ENCODE data around the gene WDR33.

Gene WDR33

DNA sequence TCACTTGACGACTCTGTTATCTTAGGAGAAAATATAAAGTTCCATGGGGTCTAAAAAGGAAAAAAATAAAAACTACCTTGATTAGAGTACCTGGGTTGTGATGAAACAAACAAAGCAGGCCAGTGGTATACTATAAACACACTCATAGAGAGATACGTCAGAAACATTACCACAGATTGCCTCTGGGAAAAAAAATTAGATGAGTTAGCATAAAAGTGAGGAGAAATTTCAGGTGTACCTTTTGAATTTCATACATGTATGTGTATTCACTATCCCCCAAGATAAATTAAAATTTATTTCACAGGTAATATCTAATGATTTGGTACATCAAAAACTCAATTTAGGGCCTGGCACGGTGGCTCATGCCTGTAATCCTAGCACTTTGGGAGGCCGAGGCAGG is 18.2 kb downstream of the WDR33 start:
- in situ Hi-C loops (cut with MboI; ENCODE audit: low pct_unique_long_range_greater_than_20kb, low sequenced_read_pairs, unreplicated experiment), result no loop called here
- no peak for DNase-seq (ENCODE audit: low spot score)
- TF ChIP-seq, protein P1, sequence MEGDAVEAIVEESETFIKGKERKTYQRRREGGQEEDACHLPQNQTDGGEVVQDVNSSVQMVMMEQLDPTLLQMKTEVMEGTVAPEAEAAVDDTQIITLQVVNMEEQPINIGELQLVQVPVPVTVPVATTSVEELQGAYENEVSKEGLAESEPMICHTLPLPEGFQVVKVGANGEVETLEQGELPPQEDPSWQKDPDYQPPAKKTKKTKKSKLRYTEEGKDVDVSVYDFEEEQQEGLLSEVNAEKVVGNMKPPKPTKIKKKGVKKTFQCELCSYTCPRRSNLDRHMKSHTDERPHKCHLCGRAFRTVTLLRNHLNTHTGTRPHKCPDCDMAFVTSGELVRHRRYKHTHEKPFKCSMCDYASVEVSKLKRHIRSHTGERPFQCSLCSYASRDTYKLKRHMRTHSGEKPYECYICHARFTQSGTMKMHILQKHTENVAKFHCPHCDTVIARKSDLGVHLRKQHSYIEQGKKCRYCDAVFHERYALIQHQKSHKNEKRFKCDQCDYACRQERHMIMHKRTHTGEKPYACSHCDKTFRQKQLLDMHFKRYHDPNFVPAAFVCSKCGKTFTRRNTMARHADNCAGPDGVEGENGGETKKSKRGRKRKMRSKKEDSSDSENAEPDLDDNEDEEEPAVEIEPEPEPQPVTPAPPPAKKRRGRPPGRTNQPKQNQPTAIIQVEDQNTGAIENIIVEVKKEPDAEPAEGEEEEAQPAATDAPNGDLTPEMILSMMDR (IDR thresholded peaks at IDR 0.05; ENCODE audit: extremely low read depth, insufficient read depth, missing control alignments), result no peak

DNA sequence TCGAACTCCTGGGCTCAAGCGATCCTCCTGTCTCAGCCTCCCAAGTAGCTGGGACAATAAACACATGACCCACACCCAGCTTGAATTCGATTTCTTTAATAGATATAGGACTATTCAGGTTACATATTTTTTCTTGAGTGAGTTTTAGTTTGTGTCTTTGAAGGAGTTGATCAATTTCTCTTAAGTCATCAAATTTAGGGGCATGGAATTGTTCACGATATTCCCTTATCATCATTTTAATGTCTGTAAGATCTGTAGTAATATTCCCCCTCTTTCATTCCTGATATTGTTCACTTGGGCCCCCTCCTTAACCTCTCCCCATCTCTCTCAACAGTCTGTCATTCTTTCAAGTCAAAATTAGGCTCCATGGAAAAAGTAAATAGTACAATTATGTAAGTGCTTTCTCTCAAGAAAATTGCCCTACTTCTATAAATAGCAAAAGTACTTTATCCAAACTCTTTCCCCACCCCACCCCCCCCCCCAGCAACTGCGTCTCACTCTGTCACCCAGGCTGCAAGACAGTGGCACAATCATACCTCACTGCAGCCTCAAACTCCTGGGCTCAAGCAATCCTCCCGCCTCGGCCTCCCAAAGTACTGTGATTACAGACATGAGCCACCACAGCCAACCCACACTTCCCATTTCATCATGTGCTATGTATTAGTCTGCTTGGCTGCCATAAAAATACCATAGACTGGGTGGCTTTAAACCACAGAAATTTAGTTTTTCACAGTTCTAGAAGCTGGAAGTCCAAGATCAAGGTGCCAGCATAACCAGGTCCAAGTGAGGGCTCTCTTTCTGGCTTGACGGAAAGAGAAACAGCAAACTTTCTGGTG is 20.1 kb downstream of the WDR33 start:
- TF ChIP-seq, protein P1 (IDR thresholded peaks at IDR 0.05; ENCODE audit: extremely low read depth, insufficient read depth, missing control alignments), result no peak
- DNase-seq (ENCODE audit: low spot score), result no peak

DNA sequence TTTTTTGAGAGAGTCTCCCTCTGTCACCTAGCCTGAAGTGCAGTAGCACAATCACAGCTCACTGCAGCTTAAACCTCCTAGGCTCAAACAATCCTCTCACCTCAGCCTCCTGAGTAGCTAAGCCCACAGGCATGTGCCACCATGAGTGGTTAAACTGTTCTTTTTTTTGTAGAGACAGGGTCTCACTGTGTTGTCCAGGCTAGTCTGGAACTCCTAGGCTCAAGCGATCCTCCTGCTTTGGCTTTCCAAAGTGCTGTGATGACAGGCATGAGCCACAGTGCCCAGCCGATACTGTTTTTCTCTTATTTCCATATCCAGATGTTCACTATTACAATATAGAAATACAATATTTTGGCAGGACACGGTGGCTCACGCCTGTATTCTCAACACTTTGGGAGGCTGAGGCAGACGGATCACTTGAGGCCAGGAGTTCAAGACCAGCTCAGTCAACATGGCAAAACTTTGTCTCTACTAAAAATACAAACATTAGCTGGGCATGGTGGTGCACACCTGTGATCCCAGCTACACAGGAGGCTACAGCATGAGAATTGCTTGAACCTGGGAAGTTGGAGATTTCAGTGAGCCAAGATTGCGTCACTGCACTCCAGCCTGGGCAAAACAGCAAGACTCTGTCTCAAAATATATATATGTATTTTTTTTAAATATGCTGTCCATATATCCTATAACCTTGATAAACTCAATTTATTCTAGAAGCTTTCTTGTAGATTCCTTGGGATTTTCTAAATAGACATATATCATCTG is 24.7 kb downstream of the WDR33 start:
- in situ Hi-C loops (cut with MboI; ENCODE audit: low pct_unique_long_range_greater_than_20kb, low sequenced_read_pairs, unreplicated experiment), result no loop called here
- DNase-seq (ENCODE audit: low spot score), result no peak
- TF ChIP-seq, protein P1 (IDR thresholded peaks at IDR 0.05; ENCODE audit: extremely low read depth, insufficient read depth, missing control alignments), result no peak

More for the DNA sequence above, 20.1 kb downstream of the WDR33 start:
- in situ Hi-C loops (cut with MboI; ENCODE audit: low pct_unique_long_range_greater_than_20kb, low sequenced_read_pairs, unreplicated experiment), result no loop called here

DNA sequence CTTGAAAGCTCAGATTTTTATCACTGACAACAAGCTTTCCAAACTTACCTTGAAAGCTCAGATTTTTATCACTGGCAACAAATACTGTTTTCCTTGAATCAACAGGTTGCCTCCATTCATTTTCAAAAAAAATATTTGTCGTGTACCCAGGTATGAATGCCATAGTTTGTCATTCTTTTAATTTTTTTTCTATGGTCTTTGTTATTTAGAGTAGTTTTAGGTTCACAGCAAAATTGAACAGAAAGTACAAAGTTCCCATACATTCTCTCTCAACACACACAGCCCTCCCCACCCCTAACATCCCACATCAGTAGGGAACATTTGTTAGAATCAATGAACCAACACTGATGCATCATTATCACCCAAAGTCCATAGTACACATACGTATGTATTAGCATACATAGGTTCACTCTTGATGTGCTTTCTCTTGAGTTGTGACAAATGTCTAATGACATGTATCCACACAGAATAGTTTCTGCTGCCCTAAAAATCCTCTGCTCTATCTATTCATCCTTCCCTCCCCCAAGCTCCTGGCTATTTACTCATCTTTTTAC is 25.9 kb downstream of the WDR33 start:
- in situ Hi-C loops (cut with MboI; ENCODE audit: low pct_unique_long_range_greater_than_20kb, low sequenced_read_pairs, unreplicated experiment), result no loop called here
- DNase-seq (ENCODE audit: low spot score), result no peak
- TF ChIP-seq, protein P1 (IDR thresholded peaks at IDR 0.05; ENCODE audit: extremely low read depth, insufficient read depth, missing control alignments), result no peak

DNA sequence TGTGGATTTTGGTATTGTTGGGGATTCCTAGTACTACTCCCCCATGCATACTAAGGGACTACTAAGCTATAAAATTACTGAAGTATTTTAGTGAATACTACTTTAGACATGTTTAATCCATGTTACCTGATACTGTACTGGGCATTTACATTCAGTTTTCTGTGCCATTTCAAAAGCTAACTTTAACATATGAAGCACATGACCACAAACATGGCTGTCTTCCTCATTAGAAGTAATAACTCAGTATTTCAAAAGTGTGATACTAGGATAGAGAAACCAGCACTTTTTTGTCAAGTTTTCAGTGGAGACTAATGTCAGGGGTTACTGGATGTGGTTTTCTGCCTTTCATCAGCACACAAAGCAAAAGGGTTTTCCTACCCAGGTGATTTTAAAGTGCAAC is 27.9 kb downstream of the WDR33 start:
- TF ChIP-seq, protein P1 (IDR thresholded peaks at IDR 0.05; ENCODE audit: extremely low read depth, insufficient read depth, missing control alignments), result no peak
- DNase-seq (ENCODE audit: low spot score), result peak; percentile 17
- in situ Hi-C loops (cut with MboI; ENCODE audit: low pct_unique_long_range_greater_than_20kb, low sequenced_read_pairs, unreplicated experiment), result no loop called here

DNA sequence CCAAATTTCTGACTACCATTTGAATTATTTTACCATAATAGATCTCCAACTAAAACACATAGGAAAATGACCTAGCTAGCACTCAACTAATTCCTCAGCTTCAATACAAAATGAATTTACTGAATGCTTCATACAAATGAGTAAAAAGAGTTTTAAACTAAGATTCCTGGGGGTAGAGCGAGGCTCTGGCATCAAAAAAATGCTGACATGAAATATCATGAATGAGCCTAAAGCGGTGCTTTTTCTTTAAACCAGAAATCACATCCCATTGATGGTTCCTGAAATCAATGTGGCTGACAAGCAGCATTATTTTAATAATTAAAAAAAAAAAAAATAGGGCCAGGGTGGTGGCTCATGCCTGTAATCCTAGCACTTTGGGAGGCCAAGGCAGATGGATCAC is 32.1 kb downstream of the WDR33 start:
- in situ Hi-C loops (cut with MboI; ENCODE audit: low pct_unique_long_range_greater_than_20kb, low sequenced_read_pairs, unreplicated experiment), result no loop called here
- TF ChIP-seq, protein P1 (IDR thresholded peaks at IDR 0.05; ENCODE audit: extremely low read depth, insufficient read depth, missing control alignments), result no peak
- no peak for DNase-seq (ENCODE audit: low spot score)
